SK-N-MC (cell line): ENCODE measurements around the gene ABCA3.

Experiments used
- EZH2 ChIP-seq: fragments of 200-600 bp; sonication (generic); IDR thresholded peaks from one replicate; pipeline ENCODE4 v1.6.1; 2017; ENCODE audit warnings: antibody characterized with exemption
- FOXP2 ChIP-seq: optimal IDR thresholded peaks from 2 replicates; pipeline ENCODE3; 2011; ENCODE audit warnings: mild to moderate bottlenecking, moderate library complexity; ENCODE audit not compliant: insufficient read depth; ENCODE audit errors: extremely low read length, control extremely low read depth
- POLR2AphosphoS5 ChIP-seq: IDR thresholded peaks from 2 replicates; pipeline ENCODE4 v1.6.1; 2012; ENCODE audit warnings: mild to moderate bottlenecking, low read depth, low read length, borderline replicate concordance

DNA sequence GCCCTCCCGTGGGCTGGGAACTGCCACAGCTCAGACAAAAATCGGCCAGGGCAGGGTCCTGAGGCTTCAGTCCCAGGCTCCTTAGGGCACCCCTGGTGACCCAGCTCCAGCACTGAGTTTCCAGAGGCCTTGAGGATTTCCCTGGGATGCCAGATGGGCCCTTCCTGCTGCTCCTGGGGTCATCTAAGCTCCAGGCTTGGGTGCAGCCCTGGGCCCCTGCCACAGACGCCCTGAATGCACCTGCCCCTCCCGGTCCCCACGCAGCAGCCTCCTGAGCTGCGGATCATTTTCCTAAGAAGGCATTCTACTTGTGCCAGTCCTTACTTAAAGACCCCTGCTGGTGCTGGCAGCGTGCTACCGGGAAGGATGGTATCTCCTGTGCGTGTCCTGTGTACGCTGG is 66.6 kb downstream of the ABCA3 start:
- no peak for TF ChIP-seq FOXP2
- TF ChIP-seq EZH2: no peak
- TF ChIP-seq POLR2AphosphoS5: no peak
